GM18517 (cell line): ENCODE results near the gene DCC.

Source experiments
- ATAC-seq: cut with Tn5 transposase; IDR thresholded peaks from one replicate; pipeline ENCODE4 v1.9.1; 2021; ENCODE audit warnings: mild to moderate bottlenecking, moderate library complexity; ENCODE audit not compliant: unreplicated experiment

DCC gene

DNA sequence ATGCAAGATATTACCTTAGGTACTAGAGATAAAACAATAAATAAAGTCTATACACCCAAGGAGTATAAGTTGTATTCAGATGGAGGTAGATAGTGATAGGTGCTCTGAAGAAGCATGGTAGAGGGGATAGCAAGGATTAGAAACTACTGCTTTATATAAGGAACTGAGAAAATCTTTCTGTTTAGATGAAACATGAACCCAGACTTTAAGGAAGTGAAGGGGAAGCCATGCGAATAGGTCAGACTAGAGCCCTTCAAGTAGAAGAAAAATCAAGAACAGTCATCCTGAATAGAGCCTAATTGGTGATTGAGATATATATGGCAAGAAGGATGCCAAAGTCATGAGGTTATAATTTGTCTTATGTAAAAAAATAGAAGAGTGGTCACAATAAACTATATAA, 984.4 kb downstream of the DCC start:
- ATAC-seq = no peak

- ATAC-seq = no peak
Observed at GRCh38 chr18:53360501-53361443, 1020.8 kb downstream of the DCC start.

DNA sequence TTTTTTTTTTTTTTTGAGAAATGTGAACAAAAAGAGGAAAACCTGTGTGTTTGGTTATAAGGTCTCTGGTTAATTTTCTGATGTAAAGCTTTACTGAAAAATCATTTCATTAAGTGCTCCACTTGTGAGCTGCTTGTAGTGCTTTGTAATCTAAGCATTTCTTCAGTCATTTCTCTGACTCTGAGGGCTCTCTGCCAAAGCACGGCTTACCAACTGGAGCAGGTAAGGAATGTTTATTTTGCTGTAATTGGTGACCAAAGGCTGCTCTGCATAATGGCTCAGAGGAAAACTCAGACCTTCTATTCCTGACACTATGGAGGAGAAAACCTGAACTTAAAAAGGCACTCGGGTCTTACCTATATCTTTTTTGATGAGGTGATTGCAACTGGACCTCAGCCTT, 1035.6 kb downstream of the DCC start:
- ATAC-seq = no peak

DNA sequence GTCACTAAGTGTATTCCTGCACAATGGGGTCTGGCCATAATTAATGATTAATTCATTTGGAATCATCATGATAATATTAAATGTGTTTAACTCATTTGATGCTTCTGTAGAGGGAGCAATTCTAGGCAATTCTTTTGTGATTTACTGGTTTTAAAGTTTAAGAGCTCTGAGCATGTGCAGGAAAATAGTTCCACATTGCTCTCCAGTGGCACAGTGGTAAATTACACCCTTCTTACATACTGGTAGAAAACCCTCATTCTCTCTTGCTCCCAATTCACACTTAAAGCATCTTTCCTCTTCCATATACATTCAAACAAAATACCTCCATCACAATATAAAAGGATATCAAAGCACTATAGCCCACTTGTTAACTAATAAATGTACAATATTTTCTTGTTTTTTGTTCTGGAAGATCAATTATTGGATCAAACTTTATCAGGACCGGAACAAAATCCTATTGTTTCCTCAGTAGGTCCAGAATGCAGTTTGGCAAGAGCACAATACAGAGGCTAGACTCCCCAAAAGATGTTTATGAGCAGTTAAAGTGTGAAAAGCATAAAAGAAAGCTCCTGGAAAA, 1040.2 kb downstream of the DCC start:
- ATAC-seq = peak; percentile 75

DNA sequence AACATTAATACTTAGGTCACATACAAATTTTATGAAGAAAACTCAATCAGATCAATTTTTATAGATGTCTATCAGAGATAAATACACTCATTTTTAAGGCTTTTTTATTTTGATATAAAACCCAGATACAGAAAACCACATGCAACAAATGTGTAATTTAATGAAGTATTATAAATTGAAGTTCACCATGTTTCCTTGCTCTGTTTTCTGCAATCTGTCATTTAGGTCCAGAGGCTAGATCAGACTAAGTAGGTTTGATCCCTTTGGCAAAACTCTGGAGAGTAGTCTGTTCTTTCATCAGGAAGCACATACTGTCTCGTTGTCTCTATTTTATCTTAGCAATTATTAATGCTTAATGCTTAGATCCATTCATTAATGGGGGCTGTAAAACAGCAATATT, 1042.9 kb downstream of the DCC start:
- ATAC-seq = no peak

DNA sequence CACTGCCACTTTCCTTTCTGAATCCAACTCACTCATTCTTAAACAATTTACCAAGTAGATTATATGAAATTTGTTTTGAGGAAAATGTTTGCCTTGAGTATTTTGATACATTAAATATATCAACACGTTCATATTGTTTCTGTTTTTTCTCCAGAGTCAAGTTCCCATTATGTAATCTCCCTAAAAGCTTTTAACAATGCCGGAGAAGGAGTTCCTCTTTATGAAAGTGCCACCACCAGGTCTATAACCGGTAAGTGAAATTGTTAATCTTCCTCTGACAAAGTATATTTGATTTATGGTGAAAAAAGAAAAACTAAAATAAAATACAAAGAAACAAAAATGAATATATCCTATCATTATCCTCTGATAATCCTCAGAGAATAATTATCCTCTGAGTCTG, 1045.9 kb downstream of the DCC start:
- ATAC-seq = no peak

DNA sequence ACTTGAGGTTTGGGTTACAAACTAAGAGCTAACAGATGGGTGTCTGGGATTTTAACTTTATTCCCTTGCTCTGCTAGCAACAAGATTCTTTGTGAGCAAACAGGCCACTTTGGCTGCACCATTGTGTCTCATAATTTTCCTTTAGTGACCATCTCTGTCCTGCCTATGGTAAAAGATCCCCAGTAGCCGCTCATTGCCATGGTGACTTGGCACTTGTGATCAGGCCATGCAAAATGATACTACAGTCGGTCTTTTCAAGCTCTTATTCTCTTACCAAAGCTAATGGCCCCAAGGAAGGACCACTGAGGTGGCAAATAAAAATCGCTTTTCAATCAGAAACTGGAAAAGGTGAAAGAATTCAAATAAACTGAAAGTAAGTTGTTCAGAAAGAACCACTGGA, 1047.6 kb downstream of the DCC start:
- ATAC-seq = no peak

GRCh38 chr18:53402670-53403069, 1062.7 kb downstream of the DCC start:
- no peak for ATAC-seq

DNA sequence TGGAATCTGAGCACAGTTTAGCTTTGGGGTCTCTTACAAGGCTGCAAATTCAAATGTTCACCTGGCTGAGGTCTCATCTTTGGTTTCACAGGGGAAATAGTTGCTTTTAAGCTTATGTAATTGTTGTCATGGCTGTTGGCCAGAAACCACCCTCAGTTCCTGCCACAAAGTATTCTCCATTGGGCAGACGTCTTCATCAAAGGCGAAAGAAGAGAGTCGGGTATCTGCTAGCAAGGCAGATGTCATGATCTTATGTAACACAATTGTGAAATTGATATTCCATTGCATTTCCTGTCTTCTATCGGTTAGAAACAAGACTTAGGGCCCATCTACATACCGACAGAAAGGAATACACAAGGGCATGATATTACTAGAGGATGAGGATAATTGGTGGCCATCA, 1068.3 kb downstream of the DCC start:
- ATAC-seq = no peak

GRCh38 chr18:53411511-53411910, 1071.5 kb downstream of the DCC start:
- ATAC-seq = no peak

- ATAC-seq = no peak
Observed at GRCh38 chr18:53417003-53417402, 1077.0 kb downstream of the DCC start.

- no peak for ATAC-seq
Observed at GRCh38 chr18:53421869-53422268, 1081.9 kb downstream of the DCC start.

DNA sequence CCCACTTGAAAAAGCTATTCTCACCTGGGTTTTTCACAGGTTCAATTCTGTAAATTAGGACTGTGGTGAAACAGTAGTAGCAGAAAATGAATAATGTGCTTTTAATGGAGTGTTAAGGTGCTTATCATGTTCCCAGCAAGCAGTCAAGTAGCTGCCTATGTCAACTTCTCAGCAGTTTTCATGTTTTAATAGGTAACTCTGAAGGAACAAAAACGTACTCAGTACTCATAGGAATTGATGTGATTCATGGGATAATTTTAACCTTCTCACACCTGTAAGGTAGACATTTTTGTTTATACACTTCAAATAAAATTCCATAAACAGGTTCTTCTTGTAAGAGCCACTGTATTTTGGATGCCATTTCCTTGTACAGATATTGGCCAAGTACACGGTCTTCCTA, 1082.9 kb downstream of the DCC start:
- no peak for ATAC-seq

DNA sequence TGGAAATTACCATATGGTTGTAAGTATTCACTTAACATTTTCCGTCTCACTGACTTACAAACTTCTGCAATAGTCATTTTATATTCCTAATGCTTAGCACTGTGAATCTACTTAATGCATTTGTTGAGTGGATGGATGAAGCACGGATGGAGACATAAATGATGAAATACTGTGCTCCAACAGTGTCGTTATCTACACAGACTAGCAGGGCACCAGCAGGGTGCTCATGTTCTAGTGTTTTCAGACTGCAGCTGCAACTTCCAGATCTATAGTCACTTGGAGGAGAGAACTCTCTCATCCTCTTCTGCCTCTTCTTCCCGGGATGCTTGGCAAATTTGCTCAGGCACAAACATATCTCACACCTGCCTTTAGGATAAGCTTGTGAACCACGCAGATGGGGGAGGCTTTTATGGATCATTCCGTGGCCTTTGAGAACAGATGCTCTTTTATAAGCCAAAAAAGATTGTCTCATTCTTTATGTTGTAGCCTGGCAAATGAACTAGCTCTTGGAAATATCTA, 1086.7 kb downstream of the DCC start:
- no peak for ATAC-seq

DNA sequence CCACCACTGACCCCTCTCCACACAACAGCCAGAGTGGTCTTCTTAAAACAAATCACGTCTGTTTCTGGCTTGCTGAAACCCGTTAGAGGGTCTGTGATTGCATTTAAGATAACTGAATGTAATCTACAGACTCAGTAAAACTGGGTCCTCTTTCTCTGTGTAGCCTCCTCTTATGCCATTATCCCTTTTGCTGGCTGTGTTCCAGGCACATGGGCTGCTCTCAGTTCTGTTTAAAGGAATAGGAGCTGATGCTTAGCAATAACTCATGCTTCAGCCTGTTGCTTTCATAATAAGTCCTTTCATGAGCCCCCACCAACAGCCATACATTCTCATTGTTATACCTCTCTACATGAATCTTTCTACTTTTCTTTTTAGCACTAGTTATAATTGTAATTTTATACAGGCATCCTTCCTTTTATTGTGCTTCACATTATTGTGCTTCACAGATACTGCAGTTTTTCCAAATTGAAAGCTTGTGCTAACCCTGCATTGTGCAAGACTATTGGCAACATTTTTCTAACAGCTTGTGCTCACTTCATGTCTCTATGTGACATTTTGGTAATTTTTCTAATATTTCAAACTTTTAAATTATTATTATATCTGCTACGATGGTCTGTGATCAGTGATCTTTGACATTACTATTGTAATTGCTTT, 1101.9 kb downstream of the DCC start:
- no peak for ATAC-seq

DNA sequence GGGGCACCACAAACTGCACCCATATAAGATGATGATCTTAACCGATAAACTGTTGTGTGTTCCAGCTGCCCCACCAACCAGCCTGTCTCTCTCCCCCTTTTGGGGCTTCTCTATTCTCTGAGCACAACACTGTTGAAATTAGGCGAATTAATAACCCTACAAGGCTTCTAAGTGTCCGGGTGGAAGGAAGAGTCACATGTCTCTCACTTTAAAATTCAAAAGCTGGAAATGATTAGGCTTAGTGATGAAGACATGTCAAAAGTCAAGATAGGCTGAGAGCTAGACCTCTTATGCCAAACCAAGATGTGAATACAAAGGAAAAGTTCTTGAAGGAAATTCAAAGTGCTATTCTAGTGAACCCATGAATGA, 1102.4 kb downstream of the DCC start:
- no peak for ATAC-seq

DNA sequence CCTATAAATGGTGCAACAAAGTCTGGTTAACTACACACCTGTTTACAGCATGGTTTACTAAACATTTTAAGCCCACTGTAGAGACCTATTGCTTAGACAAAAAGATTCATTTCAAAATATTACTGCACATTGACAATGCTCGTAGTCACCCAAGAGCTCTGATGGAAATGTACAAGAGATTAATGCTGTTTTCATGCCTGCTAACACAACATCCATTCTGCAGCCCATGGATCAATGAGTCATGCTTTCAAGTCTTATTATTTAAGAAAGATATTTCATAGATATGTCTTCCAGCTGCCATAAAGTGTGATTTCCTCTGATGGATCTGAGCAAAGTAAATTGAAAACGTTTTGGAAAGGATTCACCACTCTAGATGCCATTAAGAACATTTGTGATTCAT, 1103.3 kb downstream of the DCC start:
- ATAC-seq = no peak

DNA sequence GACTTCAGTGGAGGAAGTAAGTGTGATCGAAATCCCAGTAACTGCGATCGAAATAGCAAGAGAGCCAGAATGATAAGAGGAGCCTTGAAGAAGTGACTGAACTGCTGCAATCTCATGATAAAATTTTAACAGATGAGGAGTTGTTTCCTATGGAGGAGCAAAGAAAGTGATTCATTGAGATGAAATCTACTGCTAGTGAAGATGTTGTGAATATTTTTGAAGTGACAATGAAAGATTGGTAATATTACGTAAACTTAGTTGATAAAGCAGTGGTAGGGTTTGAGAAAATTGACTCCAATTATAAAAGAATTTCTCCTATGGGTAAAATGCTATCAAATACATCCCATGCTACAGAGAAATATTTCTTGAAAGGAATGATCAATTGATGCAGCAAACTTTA, 1103.8 kb downstream of the DCC start:
- ATAC-seq = no peak

DNA sequence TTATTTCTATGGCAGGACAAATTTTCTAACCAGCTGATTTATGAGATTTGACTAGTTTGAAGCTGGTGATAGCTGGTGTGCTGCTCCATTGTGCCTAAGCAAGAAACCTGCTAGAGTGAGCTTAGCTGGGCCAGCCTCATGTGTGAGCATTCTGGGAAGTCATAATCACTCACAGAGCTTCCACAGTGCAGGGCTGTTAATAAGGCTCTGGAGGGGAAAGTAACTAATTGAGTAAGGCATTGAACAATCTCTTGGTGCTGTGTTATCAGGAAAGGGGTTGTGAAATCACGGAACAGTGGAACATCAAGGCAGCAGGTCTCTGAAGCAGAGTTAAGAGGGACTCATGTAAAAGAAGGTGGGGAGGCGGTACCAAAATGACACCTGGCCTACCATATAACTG, 1111.9 kb downstream of the DCC start:
- ATAC-seq = no peak

DNA sequence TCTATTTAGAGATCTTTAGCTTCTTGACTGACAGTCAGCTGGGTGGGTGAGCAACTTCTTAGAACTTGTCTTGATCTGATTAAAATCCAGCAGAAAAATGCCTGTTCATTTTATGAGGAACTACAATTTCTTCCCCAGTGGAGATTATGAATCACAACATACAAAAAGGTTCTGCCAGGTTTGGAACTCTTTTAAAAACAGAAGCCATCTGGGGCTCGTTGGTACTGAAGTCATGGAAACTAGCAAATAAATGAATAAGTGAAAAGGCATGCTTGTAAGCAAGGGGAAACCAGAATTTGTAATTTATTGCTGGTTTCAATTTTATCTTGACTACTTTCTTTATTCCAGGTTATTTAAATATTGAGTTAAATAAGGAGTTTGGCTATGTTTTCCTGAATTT, 1117.1 kb downstream of the DCC start:
- no peak for ATAC-seq

DNA sequence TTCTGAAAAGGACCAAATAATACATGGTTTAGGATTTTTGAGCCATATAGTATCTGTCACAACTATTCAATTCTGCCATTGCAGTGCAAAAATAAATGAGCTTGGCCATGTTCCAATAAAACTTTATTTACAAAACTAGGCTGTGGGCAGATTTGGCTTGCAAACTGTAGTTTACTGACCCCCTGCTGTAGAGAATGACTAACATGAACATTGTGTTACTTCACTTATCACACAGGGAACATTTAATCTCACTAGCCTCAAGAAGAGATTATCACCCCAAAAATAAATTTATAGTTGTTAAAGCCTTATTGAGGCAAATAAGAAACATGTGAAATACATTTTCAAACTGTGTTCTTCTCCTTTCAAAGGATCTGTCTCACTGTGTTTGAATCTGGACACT, 1118.3 kb downstream of the DCC start:
- ATAC-seq = no peak
